H9 (cell line): ENCODE measurements around the gene RYR1. TPM values are rescaled to one million over a fixed set of nuclear protein-coding genes. Genes with fewer than 3 reads are reported as not detected.

ENCODE experiments used
- DNase-seq: peaks from one replicate; pipeline ENCODE4 v3.0.0-alpha.2; 2017
- H2AFZ ChIP-seq: one replicate; pipeline ENCODE4 v1.6.1; 2013; ENCODE audit warnings: mild to moderate bottlenecking, low read length, control low read depth, moderate library complexity
- H2AK5ac ChIP-seq: 2 replicates; pipeline ENCODE4 v1.6.1; 2013; ENCODE audit warnings: low read length, control low read depth, mixed read lengths; ENCODE audit not compliant: insufficient read length
- H2BK120ac ChIP-seq: one replicate; pipeline ENCODE4 v1.6.1; 2013; ENCODE audit warnings: low read depth, mild to moderate bottlenecking, low read length, control low read depth, inconsistent platforms; ENCODE audit not compliant: poor library complexity, severe bottlenecking
- H2BK12ac ChIP-seq: 2 replicates; pipeline ENCODE4 v1.6.1; 2013; ENCODE audit warnings: low read length, control low read depth, mixed read lengths, low read depth; ENCODE audit not compliant: insufficient read length
- H2BK15ac ChIP-seq: 2 replicates; pipeline ENCODE4 v1.6.1; 2013; ENCODE audit warnings: low read depth, low read length, control low read depth
- H2BK20ac ChIP-seq: one replicate; pipeline ENCODE4 v1.6.1; 2013; ENCODE audit warnings: low read depth, mild to moderate bottlenecking, low read length, control low read depth, inconsistent platforms; ENCODE audit not compliant: poor library complexity, severe bottlenecking
- H2BK5ac ChIP-seq: 2 replicates; pipeline ENCODE4 v1.6.1; 2013; ENCODE audit warnings: low read length, control low read depth, mixed read lengths; ENCODE audit not compliant: insufficient read length
- H3K14ac ChIP-seq: 2 replicates; pipeline ENCODE4 v1.6.1; 2013; ENCODE audit warnings: low read length, control low read depth; ENCODE audit not compliant: insufficient read depth
- H3K18ac ChIP-seq: 2 replicates; pipeline ENCODE4 v1.6.1; 2013; ENCODE audit warnings: low read depth, mild to moderate bottlenecking, mixed read lengths, low read length, control low read depth; ENCODE audit not compliant: insufficient read length
- H3K23ac ChIP-seq: 2 replicates; pipeline ENCODE4 v1.6.1; 2013; ENCODE audit warnings: low read length, control low read depth, mixed read lengths, low read depth; ENCODE audit not compliant: insufficient read length
- H3K23me2 ChIP-seq: 2 replicates; pipeline ENCODE4 v1.6.1; 2013; ENCODE audit warnings: low read depth, mild to moderate bottlenecking, mixed read lengths, low read length, control low read depth; ENCODE audit not compliant: insufficient read length, poor library complexity, severe bottlenecking
- H3K27ac ChIP-seq: 2 replicates; pipeline ENCODE4 v1.5.1; 2013; ENCODE audit warnings: low read length, control low read depth, mixed read lengths, low read depth; ENCODE audit not compliant: insufficient read length
- H3K27me3 ChIP-seq: 2 replicates; pipeline ENCODE4 v1.6.1; 2013; ENCODE audit warnings: low read length, control low read depth, inconsistent platforms; ENCODE audit not compliant: insufficient read depth
- H3K4ac ChIP-seq: 2 replicates; pipeline ENCODE4 v1.6.1; 2013; ENCODE audit warnings: low read depth, mild to moderate bottlenecking, control low read depth, inconsistent platforms, low read length, moderate library complexity
- H3K4me1 ChIP-seq: 2 replicates; pipeline ENCODE4 v1.6.1; 2013; ENCODE audit warnings: low read length, control low read depth, inconsistent platforms; ENCODE audit not compliant: insufficient read depth
- H3K4me2 ChIP-seq: 2 replicates; pipeline ENCODE4 v1.6.1; 2013; ENCODE audit warnings: low read length, control low read depth, mixed read lengths; ENCODE audit not compliant: insufficient read length, insufficient read depth
- H3K56ac ChIP-seq: 2 replicates; pipeline ENCODE4 v1.6.1; 2013; ENCODE audit warnings: low read depth, mild to moderate bottlenecking, mixed read lengths, low read length, control low read depth; ENCODE audit not compliant: insufficient read length
- H3K79me1 ChIP-seq: 2 replicates; pipeline ENCODE4 v1.6.1; 2013; ENCODE audit warnings: low read depth, mild to moderate bottlenecking, moderate library complexity, low read length, control low read depth, inconsistent platforms; ENCODE audit not compliant: insufficient read depth, poor library complexity, severe bottlenecking
- H3K79me2 ChIP-seq: 2 replicates; pipeline ENCODE4 v1.6.1; 2013; ENCODE audit warnings: low read length, control low read depth, inconsistent platforms; ENCODE audit not compliant: insufficient read depth
- H3K9ac ChIP-seq: 2 replicates; pipeline ENCODE4 v1.6.1; 2013; ENCODE audit warnings: low read length, control low read depth, mixed read lengths; ENCODE audit not compliant: insufficient read length; ENCODE audit errors: extremely low read depth
- H3K9me3 ChIP-seq: one replicate; pipeline ENCODE4 v1.6.1; 2013; ENCODE audit warnings: low read depth, low read length, inconsistent platforms; ENCODE audit not compliant: control insufficient read depth
- H3T11ph ChIP-seq: one replicate; pipeline ENCODE4 v1.6.1; 2013; ENCODE audit warnings: mild to moderate bottlenecking, low read length, control low read depth, inconsistent platforms
- H4K20me1 ChIP-seq: one replicate; pipeline ENCODE4 v1.6.1; 2013; ENCODE audit not compliant: control insufficient read depth, insufficient read length, insufficient read depth
- H4K5ac ChIP-seq: 2 replicates; pipeline ENCODE4 v1.6.1; 2013; ENCODE audit warnings: low read depth, mild to moderate bottlenecking, mixed read lengths, low read length, control low read depth; ENCODE audit not compliant: insufficient read length
- H4K8ac ChIP-seq: replicated peaks from 2 replicates; pipeline ENCODE4 v1.6.1; 2013; ENCODE audit warnings: low read length, control low read depth, mixed read lengths, low read depth; ENCODE audit not compliant: insufficient read length
- H4K91ac ChIP-seq: 2 replicates; pipeline ENCODE4 v1.6.1; 2013; ENCODE audit warnings: low read depth, mild to moderate bottlenecking, moderate library complexity, mixed read lengths, low read length, control low read depth; ENCODE audit not compliant: insufficient read length
- H3K27ac Mint-ChIP-seq, 3 experiments: 2 replicates in 2 of 3; 3 replicates in 1 of 3; pipeline ENCODE4 v1.8.0; 2020 to 2021; ENCODE audit warnings: mixed read lengths in 3 of 3, mild to moderate bottlenecking in 1 of 3, moderate library complexity in 1 of 3
- H3K27me3 Mint-ChIP-seq: 2 replicates; pipeline ENCODE4 v1.8.0; 2021; ENCODE audit warnings: low read depth, mild to moderate bottlenecking, moderate library complexity, mixed read lengths
- H3K36me3 Mint-ChIP-seq, 3 experiments: 2 replicates in 2 of 3; 3 replicates in 1 of 3; pipeline ENCODE4 v1.8.0; 2020 to 2021; ENCODE audit warnings: low read depth in 3 of 3, mixed read lengths in 3 of 3; ENCODE audit not compliant: insufficient read depth in 1 of 3
- H3K4me1 Mint-ChIP-seq, 2 experiments: 2 replicates each; pipeline ENCODE4 v1.8.0; 2020; ENCODE audit warnings: mixed read lengths in 2 of 2
- H3K4me3 Mint-ChIP-seq, 2 experiments: 2 replicates in 1 of 2; 3 replicates in 1 of 2; pipeline ENCODE4 v1.8.0; 2020 to 2021; ENCODE audit warnings: mild to moderate bottlenecking in 2 of 2, mixed read lengths in 2 of 2, moderate library complexity in 1 of 2
- H3K9me3 Mint-ChIP-seq, 2 experiments: 2 replicates in 1 of 2; 3 replicates in 1 of 2; pipeline ENCODE4 v1.8.0; 2020; ENCODE audit warnings: mild to moderate bottlenecking in 2 of 2, mixed read lengths in 2 of 2, moderate library complexity in 1 of 2
- CTCF ChIP-seq: fragments of 200-600 bp; sonication (generic); conservative IDR thresholded peaks from 3 replicates; pipeline ENCODE4 v1.8.0; 2021; ENCODE audit warnings: antibody characterized with exemption, mild to moderate bottlenecking
- WGBS: extraction: QIAGEN DNeasy Blood & Tissue Kit; methylation state at CpG from one replicate; pipeline ENCODE4 v1.1.7; 2013; ENCODE audit warnings: missing lambda C conversion rate, low lambda C conversion rate, mixed read lengths; ENCODE audit not compliant: insufficient read length; ENCODE audit errors: extremely low coverage; 5-methylcytosine and 5-hydroxymethylcytosine counted together
- total RNA-seq: library from RNA; stranded (reverse); gene quantifications from 2 replicates; pipeline ENCODE4 v1.2.1, GENCODE V29; 2021

Gene RYR1
- total RNA-seq, 1 experiment from 2014 or later = 8.9 TPM

GRCh38 chr19:38549061-38549460 lies 115.6 kb downstream of the RYR1 start:
- H2AK5ac ChIP-seq = no peak overlapping the region
- H2BK5ac ChIP-seq = no peak overlapping the region
- Mint-ChIP-seq H3K4me3 (no peak overlapping the region), H3K36me3 (peaks cover 16 to 20% (median 20%) of the 10 kb centered on the region in 3 experiments; a peak in 6 of 7 replicates), H3K9me3 (no peaks in the 10 kb centered on the region), H3K27me3 (no peaks in the 10 kb centered on the region), H3K4me1 (peaks cover 13% of the 10 kb centered on the region in 2 experiments), H3K27ac (no peak overlapping the region)
- H3K18ac ChIP-seq = no peak overlapping the region
- no CpG with 5 or more reads among the region's 5 CpGs for WGBS
- H4K91ac ChIP-seq = no peak overlapping the region
- H2BK12ac ChIP-seq = no peak overlapping the region
- no peak overlapping the region for H2BK120ac ChIP-seq
- no peak overlapping the region for H2AFZ ChIP-seq
- H3K4me1 ChIP-seq = 0 out of 2 replicates have a peak, but pooled peaks cover 2% of the 10 kb centered on the region
- no peak overlapping the region for H4K5ac ChIP-seq
- no peaks in the 10 kb centered on the region for H3K79me1 ChIP-seq
- no peak overlapping the region for H2BK15ac ChIP-seq
- no peak overlapping the region for H3T11ph ChIP-seq
- TF ChIP-seq CTCF = no peak
- no peaks in the 10 kb centered on the region for H3K79me2 ChIP-seq
- no peak overlapping the region for H3K4ac ChIP-seq
- no peak for DNase-seq
- H3K9me3 ChIP-seq = no peaks in the 10 kb centered on the region
- no peak overlapping the region for H3K27ac ChIP-seq
- H3K56ac ChIP-seq = no peak overlapping the region
- no peaks in the 10 kb centered on the region for H3K23me2 ChIP-seq
- H3K4me2 ChIP-seq = no peak overlapping the region
- no peaks in the 10 kb centered on the region for H4K20me1 ChIP-seq
- H4K8ac ChIP-seq = no peak overlapping the region
- H2BK20ac ChIP-seq = no peak overlapping the region
- H3K9ac ChIP-seq = no peak overlapping the region
- H3K14ac ChIP-seq = no peak overlapping the region
- H3K23ac ChIP-seq = no peak overlapping the region
- no peaks in the 10 kb centered on the region for H3K27me3 ChIP-seq
